Epithelial cell of alveolus of lung (primary cell): ENCODE data around the gene CPAMD8. TPM values are rescaled to one million over a fixed set of nuclear protein-coding genes. Genes with fewer than 3 reads are reported as not detected.

Source experiments
- total RNA-seq: library from RNA; depleted of rRNA; stranded (reverse); fragments of >200 nt; gene quantifications from 2 replicates; pipeline ENCODE4 v1.2.1, GENCODE V29; 2015

The CPAMD8 gene
- total RNA-seq = 0.88 and 0.91 TPM in 2 replicates

GRCh38 chr19:17026706-17027534 is at the start of gene CPAMD8:
TSS of gene CPAMD8 (minus strand) at chr19:17026810. CDS start at chr19:17026642, 168 bp downstream.

GRCh38 chr19:17075035-17075863 is 48.6 kb upstream of the CPAMD8 start, which contains the start of the genes HAUS8 and MYO9B:
TSS of gene HAUS8 (minus strand) at chr19:17075452. CDS start at chr19:17075422, 30 bp downstream.
TSS of gene MYO9B (plus strand) at chr19:17075777. CDS start at chr19:17101718, 25,941 bp downstream.

GRCh38 chr19:16888629-16889365 is 137.8 kb downstream of the CPAMD8 start, which contains the start of gene F2RL3:
TSS of gene F2RL3 (plus strand) at chr19:16888999. CDS start at chr19:16889190, 191 bp downstream.

Other genes starting within 250 kb of the CPAMD8 start
- gene SIN3B, start 197.4 kb downstream of the CPAMD8 start, total RNA-seq = 16.8 and 27.2 TPM in 2 replicates
- gene F2RL3, start 137.8 kb downstream of the CPAMD8 start, total RNA-seq = 2.7 TPM in 1 of 2 replicates, not detected in the other
- gene HAUS8, start 48.6 kb upstream of the CPAMD8 start, total RNA-seq = 7.3 and 13.4 TPM in 2 replicates
- 40.6 and 51.3 TPM in 2 replicates for gene MYO9B, start 49.0 kb upstream of the CPAMD8 start, total RNA-seq
- 28.7 and 43.4 TPM in 2 replicates for gene USE1, start 188.5 kb upstream of the CPAMD8 start, total RNA-seq
- gene OCEL1, start 199.4 kb upstream of the CPAMD8 start, total RNA-seq = 20.2 and 28.4 TPM in 2 replicates
- gene NR2F6, start 219.1 kb upstream of the CPAMD8 start, total RNA-seq = 76.9 and 86.4 TPM in 2 replicates
- gene USHBP1, start 237.9 kb upstream of the CPAMD8 start, total RNA-seq = 0.26 TPM in 1 of 2 replicates, not detected in the other
- gene BABAM1, start 240.6 kb upstream of the CPAMD8 start, total RNA-seq = 70.1 and 93.5 TPM in 2 replicates